Measurements from ENCODE around the gene PSMD4. TPM values are rescaled to one million over a fixed set of nuclear protein-coding genes. Genes with fewer than 3 reads are reported as not detected.
A peak's percentile ranks its signal among the peaks of the same experiment; 100 is the strongest.

PSMD4 gene
- total and polyA plus RNA-seq, 2 of the 8 experiments (the other 6 are each of a cell fraction or from before 2014, with no cell fraction given) = 216 to 284 TPM

DNA sequence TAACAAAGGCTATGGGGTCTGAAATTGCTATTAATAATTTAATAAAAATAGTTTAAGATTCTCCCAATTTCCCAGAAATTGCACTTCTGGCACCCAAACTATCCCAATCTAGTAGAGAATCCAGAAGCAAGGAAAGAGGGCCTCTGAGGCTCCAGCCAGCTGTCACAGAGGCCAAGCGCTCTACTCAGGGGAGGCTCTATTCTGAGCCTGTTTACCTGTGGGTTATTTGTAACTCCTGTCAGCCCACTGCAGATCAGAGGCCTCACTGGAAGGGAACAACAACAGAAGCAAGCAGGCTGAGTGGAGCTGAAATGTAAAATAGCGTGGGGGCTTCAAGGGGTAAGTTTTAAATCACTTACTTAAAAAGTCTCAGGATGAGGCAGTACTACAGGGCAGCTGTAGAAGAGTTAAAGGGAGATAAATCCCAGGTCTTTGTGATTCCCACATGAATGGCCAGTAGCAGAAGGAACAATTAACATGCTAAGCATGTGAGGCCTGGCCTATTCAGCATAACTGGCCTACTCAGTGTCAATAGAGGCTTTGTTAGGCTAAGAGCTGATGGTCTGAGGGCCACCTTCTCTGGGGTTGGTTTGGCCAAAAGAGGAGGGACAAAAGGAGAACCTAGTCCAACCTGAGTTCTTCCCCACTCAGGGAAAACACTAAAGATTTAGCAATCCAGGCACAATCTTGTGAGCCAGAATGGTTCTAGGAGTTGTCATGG lies 40.4 kb downstream of the PSMD4 start (continued):
- peak; percentile 38; the same call in 1 of the 2 replicates for TF ChIP-seq TAF1 (IDR thresholded peaks at IDR 0.05; ENCODE audit: low read depth, low read length)
- 0 out of 4 replicates have a peak, but pooled peaks of 1 of the 2 experiments have one; percentile 37 for TF ChIP-seq SIN3A (conservative IDR thresholded peaks at IDR 0.05 in 1 of 2, IDR thresholded peaks at IDR 0.05 in 1 of 2; ENCODE audit: low read depth in 1 of 2, low read length in 2 of 2)
- TF ChIP-seq CHD2 (IDR thresholded peaks at IDR 0.05; ENCODE audit: low read length) = no peak
- TF ChIP-seq NANOG (IDR thresholded peaks at IDR 0.05; ENCODE audit: insufficient read depth, low read depth, low read length, poor library complexity, severe bottlenecking) = peak; percentile 60

All from H1 (cell line).